ENCODE results near the gene DTNB.

DNA sequence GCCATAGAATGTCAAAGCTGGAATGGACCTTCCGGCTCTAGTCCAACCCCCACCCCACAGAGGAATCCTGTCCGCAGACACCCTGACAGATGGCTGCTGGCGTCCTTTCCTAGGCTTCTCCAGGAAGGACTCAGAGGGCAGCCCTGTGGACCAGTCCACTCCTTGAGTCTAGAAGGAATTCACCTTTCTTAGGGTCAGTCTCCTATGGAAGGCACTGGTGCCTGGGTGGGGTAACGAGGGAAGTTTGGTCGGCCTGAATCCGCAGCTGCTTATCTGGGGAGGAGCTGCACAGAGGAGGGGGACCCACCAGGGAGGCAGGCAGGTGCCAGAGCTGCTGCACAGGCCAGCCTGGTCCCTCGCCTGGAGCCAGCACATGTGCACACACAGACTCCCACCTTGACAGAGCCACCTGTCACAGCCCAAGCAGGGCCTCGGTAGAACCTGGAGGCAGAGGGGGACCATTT lies 334.1 kb downstream of the DTNB start:
- TF ChIP-seq CTCF (IDR thresholded peaks at IDR 0.05) (no peak), POLR2A (IDR thresholded peaks at IDR 0.05) (no peak)
